Measurements from ENCODE around the gene STAT4.

GRCh38 chr2:191166111-191166755 is 15.4 kb upstream of the STAT4 start:
- no peak for TF ChIP-seq CTCF (IDR thresholded peaks at IDR 0.05; ENCODE audit: insufficient read depth, low read depth, low read length)
- TF ChIP-seq EZH2 (IDR thresholded peaks at IDR 0.05; ENCODE audit: insufficient read depth, low read length), result no peak
